ENCODE results near the gene NHS. TPM values are rescaled to one million over a fixed set of nuclear protein-coding genes. Genes with fewer than 3 reads are reported as not detected.
A peak's percentile ranks its signal among the peaks of the same experiment; 100 is the strongest.
"Not testable (repeated sequence)": the region's sequence is repeated elsewhere in the genome, so short reads cannot be mapped to it uniquely, and the experiment has no call there.

The NHS gene
- total RNA-seq, 1 experiment from 2014 or later: 0.10 TPM

DNA sequence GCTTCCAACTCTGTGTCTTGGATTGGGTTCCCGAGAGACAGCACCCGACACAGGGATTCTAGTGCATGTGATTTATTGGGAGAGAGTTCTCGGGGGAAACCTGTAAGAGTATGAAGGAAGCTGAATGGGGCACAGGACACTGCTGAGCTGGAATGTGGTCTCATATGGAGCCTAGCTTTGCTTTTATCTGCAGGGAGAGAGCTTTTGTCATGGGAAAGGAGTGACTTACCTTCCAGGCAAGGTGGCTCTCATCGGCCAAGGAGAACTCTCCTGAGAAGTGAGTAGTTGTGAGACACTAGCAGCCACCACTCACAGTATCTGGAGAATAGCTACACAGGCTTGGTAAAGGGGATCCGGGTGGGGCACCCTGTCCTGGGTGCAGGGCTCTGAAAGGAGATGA is 124.5 kb downstream of the NHS start:
- H3K4me3 ChIP-seq: no peak overlapping the region
- H3K27me3 ChIP-seq: no peaks in the 10 kb centered on the region
- H3K9me3 ChIP-seq: no peaks in the 10 kb centered on the region
- no peaks in the 10 kb centered on the region for H3K36me3 ChIP-seq
- DNase-seq: no peak

DNA sequence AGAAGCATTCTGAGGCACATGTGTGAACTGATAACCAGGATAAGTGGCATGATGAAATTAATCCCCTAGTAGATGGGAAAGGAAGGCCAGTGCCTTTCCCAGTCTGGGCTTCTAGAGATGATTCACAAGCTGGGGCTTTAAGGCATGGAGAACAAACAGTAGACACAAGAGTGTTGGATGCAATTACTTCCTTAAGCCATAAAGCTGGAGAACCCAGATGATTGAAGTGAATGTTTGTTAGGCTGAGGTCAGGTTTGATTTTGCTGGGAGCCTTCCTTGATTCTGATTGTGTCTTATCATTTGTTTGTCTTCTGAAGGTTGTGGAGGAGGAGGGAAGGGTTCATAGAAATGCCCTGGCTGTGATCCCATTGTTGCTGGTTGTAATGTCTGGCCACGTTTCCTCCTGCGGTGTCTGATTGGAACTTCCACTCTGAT is 125.2 kb downstream of the NHS start:
- no peak for DNase-seq
- H3K36me3 ChIP-seq: no peaks in the 10 kb centered on the region
- no peak overlapping the region for H3K4me3 ChIP-seq
- H3K27me3 ChIP-seq: no peaks in the 10 kb centered on the region
- no peaks in the 10 kb centered on the region for H3K9me3 ChIP-seq

DNA sequence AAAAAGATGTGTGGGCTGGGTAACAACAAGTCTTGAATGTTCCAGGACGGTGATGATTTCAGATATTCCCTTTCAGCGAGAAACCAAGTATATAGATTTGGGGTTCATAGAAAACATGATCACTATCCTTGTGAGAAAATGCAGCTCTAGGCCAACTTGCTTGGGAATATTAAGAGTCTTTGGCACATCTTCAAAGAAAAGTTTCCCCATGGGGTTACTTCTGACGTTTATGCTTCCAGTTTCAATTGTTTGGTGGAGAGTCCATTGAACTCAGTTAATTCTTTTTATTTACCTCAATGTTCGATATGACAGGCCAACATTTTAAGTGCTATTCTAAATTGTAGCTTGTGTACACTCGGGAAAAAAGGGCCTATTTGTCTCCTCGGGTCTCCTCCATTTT is 126.7 kb downstream of the NHS start:
- Histone ChIP-seq H3K4me3 (no peak overlapping the region), H3K9me3 (no peaks in the 10 kb centered on the region), H3K27me3 (no peaks in the 10 kb centered on the region), H3K36me3 (no peaks in the 10 kb centered on the region)
- DNase-seq: no peak

DNA sequence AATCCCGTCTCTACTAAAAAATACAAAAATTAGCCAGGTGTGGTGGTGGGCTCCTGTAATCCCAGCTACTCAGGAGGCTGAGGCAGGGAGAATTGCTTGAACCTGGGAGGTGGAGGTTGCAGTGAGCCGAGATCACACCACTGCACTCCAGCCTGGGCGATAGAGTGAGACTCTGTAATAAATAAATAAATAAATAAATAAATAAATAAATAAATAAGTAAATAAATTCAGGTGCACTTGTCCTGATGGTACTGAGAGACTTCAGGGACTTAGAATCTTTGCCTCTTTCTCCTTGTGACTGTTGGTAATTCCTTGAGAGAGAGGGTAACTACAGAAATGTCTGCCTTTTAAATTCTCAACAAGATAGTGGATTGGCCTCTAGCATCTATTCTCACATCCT is 131.4 kb downstream of the NHS start:
- not testable (repeated sequence) for H3K36me3 ChIP-seq, H3K9me3 ChIP-seq, DNase-seq, H3K27me3 ChIP-seq, H3K4me3 ChIP-seq

DNA sequence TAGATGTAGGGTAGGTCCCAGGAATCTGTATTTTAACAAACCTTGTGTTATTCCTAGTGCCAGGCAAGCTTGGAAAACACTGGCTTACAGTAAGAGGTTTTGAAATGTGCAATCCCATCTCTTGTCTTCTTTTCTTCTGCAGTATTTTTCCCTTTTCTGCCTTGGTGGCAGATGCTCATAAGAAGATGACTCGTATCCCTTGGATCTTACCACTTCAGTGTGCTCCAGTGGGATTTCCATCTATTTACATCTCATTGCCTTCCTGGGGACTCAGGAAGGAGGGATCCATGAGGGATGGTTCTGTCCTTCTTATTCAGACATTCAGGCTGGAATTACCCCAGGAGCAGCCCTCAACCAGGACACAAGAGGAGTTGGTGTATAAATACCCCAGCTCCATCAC is 136.6 kb downstream of the NHS start:
- no peaks in the 10 kb centered on the region for H3K36me3 ChIP-seq
- no peaks in the 10 kb centered on the region for H3K9me3 ChIP-seq
- no peak for DNase-seq
- H3K27me3 ChIP-seq: no peaks in the 10 kb centered on the region
- H3K4me3 ChIP-seq: no peak overlapping the region

DNA sequence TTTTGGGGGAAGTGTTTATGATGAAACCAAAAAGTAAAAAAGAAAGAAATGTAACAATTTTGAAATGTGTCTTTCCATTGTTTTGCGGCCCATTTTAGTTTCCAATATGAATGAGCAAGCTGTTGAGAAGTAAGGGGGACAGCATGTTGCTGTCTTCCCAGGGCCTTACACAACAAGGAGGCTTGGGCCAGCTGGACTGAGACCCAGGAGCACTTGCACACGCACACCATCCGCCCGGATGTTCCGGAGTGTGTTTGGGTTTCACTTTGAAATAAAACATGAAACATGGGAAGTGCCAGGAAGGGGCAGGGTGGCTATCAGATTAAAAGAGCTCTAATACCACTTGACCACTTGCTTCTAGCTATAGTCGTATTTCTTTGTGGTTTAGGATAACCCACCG is 144.4 kb downstream of the NHS start:
- H3K27me3 ChIP-seq: no peaks in the 10 kb centered on the region
- H3K4me3 ChIP-seq: no peak overlapping the region
- H3K36me3 ChIP-seq: no peaks in the 10 kb centered on the region
- DNase-seq: no peak
- no peaks in the 10 kb centered on the region for H3K9me3 ChIP-seq

DNA sequence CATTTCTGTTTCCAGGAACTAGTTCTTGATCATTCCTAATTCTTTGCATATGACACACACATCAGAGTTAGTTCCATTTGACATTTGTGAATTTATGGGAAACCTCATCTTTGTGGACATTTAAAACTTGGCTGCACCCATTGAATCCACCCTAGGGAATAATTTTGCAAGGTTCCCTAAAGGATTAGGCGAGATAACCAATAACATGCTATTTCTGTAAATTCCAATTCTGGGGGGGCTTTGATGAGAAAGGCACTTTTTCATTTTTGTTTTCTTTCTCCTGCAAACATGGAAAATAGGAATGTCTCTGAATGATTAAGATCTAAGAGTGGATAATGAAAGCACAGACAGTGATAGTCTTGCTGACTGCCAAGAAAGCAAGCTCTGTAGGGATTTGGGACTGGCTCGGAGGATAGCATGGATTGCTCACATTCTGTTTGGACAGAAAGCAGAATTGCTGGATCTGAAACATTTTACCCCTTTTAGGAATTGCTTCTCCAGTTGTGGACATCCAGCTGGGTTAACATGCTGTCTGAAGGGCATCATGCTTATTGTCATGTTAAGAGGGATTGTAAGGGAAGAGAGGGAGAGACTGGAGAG is 145.1 kb downstream of the NHS start:
- no peak for DNase-seq
- Histone ChIP-seq H3K4me3 (no peak overlapping the region), H3K9me3 (no peaks in the 10 kb centered on the region), H3K27me3 (no peaks in the 10 kb centered on the region), H3K36me3 (no peaks in the 10 kb centered on the region)

DNA sequence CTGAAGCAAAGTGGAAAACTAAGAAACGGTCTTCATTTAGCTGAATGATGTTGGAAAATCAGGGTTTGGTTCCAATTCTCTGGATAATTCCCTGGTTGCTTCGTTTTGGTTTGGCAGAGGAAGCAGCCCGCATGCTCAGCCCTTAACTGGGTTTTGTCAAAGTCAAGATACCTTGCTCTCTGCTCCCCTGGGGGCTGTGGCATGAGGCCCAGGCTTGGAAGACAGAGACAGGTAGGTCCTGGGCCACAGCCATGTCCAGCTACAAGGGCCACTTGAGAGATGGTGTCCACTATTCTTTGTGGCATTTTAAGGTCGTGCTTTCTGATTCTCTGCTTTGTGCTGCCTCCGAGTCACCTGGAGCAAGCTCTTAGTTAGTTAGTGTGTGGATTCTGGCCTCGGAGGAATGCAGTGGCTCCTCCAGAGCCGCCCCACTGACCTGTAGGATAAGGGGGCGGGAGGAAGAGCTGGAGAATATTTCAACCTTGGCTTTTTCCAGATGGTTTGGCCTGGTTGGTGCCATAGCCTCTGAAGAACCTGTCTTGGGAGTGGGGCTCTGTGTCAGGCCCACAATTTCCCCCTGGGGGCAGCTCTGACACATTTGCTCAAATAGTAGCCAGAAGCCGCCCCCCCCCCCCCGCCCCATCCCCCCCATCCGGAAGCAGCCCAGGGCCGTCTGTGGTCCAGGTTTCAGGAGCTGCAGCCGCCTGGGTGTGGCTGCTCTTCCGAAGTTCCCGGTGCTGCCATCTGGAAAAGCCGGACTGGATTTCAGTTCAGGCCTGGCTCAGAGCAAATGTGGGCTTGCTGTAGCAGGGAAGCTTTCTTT is 147.1 kb downstream of the NHS start:
- Histone ChIP-seq H3K36me3 (no peaks in the 10 kb centered on the region), H3K4me3 (no peak overlapping the region), H3K9me3 (no peaks in the 10 kb centered on the region), H3K27me3 (no peaks in the 10 kb centered on the region)
- peak; percentile 47 for DNase-seq

DNA sequence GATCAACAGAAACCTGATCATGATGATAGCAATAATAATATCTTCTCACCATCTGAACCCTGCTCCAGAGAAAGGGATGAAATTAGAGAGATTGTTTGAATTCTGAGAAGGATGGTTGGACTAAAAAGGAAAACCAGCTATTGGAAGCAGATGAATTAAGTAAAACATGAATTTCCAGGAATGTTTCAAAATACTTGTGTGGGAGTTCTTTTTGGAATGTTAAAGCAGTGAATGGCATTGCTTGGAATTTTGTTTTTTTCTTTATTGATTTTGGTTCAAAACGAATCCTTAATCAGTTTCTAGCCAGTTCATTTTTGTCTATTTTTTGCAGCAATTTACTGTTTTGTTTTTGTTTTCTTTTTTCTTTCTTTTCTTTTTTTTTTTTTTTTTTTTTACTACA is 150.3 kb downstream of the NHS start:
- DNase-seq: no peak
- H3K27me3 ChIP-seq: no peaks in the 10 kb centered on the region
- H3K4me3 ChIP-seq: no peak overlapping the region
- H3K9me3 ChIP-seq: no peaks in the 10 kb centered on the region
- no peaks in the 10 kb centered on the region for H3K36me3 ChIP-seq

DNA sequence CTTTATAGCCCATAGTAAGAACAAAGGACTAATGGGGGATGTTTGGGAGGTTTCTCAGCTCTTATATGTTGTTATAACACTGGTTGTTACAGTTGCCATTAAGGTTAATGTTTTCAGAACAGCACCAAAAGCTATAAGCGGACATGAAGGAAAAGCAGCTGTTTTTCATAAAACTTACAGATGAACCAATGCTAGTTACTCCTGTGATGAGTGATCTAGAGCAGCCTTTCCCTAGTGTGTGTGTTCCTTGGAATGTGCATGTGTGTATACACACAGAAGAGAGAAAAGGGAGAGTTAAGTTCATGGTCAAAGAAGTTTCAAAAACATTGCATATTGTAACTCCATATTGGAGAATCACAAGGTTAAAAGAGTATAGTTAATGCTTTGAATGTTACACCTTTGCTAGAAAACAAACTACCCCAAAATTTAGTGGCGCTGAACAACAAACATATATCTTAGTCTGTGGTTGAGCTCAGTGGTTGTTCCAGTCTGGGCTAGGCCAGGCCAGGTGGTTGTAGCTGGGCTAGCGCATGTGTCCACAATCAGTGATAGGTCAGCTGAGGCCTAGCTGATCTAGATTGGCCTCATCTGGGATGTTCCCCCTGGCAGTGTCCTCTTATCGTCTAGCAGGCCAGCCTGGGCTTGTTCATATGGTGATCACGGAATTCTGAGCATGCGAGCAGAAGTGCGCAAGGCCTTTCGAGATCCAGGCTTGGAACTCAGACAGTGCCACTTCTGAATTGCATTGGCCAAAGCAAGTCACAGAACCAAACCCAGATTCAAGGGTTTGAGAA is 151.0 kb downstream of the NHS start:
- no peak for DNase-seq
- Histone ChIP-seq H3K36me3 (no peaks in the 10 kb centered on the region), H3K9me3 (no peaks in the 10 kb centered on the region), H3K27me3 (no peaks in the 10 kb centered on the region), H3K4me3 (no peak overlapping the region)

DNA sequence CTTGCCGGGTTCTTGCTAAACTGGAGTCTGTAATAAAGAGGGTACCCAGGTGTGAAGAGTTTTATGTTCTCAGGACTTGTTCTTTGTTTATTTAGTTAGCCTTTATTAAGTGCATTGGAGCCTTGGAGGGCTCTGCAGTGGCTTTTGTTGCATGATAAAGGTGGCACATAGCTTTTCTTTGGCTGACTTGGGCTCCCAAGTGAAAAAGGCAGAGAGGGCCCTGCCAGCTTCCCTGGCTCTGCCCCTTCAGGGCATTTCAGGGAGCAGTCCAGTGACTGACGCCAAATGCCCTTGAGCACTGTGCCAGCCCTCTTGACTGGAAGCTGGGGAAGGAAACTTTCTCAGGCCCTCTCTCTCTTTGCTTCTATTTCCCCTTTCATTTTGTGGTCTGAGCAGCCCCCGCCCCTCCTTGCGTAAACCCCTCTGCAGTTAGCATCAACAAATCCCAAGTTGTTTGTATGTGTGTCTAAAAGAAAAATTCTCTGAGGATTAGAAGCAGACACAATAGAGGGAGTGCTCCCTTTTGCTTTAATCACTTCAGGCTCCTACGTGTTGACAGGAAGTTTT is 152.2 kb downstream of the NHS start:
- peak; percentile 7 for DNase-seq
- no peak overlapping the region for H3K4me3 ChIP-seq
- no peaks in the 10 kb centered on the region for H3K27me3 ChIP-seq
- H3K9me3 ChIP-seq: no peaks in the 10 kb centered on the region
- no peaks in the 10 kb centered on the region for H3K36me3 ChIP-seq

DNA sequence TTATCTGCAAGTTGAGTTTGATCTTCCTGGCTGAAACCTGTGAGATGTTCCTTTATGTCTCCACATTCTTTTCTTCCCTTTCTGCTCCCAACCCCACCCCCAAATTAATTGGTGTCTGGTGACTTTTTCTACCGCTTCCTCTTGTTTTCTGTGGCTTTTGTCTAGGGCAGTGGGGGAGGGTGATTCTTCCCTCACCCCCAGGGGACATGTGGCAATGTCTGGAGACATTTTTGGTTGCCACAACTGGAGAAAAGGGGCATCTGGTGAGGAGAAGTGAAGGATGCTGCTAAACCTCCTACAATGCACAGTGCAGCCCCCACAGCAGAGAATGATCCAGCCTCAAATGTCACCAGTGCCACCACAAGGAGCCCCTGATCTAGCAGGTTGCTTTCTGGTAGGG is 152.9 kb downstream of the NHS start:
- DNase-seq: no peak
- Histone ChIP-seq H3K9me3 (no peaks in the 10 kb centered on the region), H3K4me3 (no peak overlapping the region), H3K36me3 (no peaks in the 10 kb centered on the region), H3K27me3 (no peaks in the 10 kb centered on the region)

DNA sequence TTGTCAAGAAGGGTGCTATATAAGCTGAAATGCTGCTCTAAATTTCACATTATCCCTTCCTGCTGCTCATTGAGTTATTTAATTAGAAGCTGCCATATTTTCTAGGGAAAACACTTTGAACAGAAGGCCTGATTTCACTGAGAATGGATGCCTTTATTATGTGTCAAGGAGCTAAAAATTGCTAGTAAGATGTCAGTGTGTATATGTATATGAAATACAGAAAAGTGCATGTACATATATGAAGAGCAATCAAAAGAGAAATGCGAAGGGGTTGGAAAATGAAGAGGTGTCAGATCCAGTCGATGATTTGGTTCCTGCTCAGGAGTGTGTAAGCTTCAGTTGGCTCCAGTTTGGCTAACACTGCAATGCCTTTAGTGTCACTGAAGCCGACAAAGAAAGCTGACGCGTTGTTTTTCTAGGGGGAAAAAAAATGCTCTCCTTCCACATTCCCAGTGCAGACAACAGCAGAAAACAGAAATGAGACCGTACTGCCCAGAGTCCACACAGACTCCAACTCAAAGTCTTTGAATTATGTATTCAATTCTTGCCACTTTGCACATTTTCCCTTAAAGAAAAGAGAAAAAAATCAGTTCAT is 154.2 kb downstream of the NHS start:
- no peak for DNase-seq
- Histone ChIP-seq H3K27me3 (no peaks in the 10 kb centered on the region), H3K4me3 (no peak overlapping the region), H3K9me3 (no peaks in the 10 kb centered on the region), H3K36me3 (no peaks in the 10 kb centered on the region)

DNA sequence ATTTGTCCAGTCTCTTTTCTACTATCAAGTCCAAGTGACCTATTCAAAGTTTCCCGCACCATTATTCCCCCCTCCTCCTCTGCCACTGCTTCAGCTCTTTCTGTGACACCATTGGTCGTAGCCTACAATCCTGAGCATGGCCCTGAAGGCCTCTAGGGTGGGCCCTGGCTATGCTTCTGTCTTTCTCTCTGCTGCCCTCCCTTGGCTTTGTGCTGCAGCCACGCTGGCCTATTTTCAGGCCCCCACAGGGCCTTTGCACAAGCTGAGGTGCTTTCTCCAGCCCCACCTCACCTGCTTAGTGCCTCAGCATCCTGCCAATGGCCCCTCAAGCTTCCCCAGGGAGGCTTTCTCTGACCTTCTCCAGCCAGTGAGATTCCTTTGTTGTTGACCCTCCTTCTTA is 156.5 kb downstream of the NHS start:
- H3K4me3 ChIP-seq: no peak overlapping the region
- H3K36me3 ChIP-seq: no peaks in the 10 kb centered on the region
- no peaks in the 10 kb centered on the region for H3K27me3 ChIP-seq
- no peak for DNase-seq
- no peaks in the 10 kb centered on the region for H3K9me3 ChIP-seq

DNA sequence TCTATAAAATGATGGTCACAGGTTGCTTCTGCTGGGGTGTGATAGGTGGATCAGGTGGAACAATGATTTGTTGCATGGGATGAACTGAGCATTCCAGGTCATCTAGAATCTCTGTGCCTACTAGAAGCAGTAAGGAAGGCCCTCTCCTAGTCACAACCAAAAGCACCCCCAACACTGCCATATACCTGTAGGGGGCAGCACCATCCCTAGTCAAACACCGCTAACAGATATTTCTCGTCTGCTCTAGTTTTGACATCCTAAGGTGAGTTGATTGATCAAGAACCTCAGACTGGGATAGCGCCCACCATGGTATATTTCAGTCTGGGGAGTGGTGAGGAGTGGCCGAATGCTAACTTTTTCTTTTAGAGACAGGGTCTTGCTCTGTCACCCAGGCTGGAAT is 160.2 kb downstream of the NHS start:
- peak; percentile 10 for DNase-seq
- no peak overlapping the region for H3K4me3 ChIP-seq
- H3K9me3 ChIP-seq: no peaks in the 10 kb centered on the region
- no peaks in the 10 kb centered on the region for H3K36me3 ChIP-seq
- H3K27me3 ChIP-seq: no peaks in the 10 kb centered on the region

DNA sequence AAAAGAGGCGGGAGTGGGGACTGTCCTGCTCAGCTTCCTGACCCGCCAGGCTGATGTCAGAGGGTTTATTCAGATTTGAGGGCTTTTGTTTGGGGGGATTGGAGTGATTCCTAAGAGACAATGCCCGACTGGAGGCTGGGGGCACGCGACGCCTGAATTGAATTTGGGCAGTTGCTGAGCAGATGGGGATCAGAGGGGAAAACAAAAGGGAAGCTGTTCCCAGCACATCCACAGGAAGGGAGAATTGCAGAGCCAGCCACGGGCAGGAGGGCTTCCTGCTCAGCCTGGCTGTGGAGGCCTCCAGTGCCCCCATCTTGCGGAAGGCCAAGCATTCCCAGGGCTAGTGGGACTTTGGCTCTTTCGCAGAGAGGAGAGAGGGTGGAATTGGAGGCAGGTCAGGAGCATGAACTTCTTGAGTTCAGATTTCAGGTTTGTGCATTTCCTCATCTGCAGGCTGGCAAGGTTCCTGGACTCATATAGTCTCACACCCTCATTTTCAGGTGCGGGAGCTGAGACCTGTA is 162.8 kb downstream of the NHS start:
- no peak for DNase-seq
- Histone ChIP-seq H3K36me3 (no peaks in the 10 kb centered on the region), H3K9me3 (no peaks in the 10 kb centered on the region), H3K27me3 (no peaks in the 10 kb centered on the region), H3K4me3 (no peak overlapping the region)

DNA sequence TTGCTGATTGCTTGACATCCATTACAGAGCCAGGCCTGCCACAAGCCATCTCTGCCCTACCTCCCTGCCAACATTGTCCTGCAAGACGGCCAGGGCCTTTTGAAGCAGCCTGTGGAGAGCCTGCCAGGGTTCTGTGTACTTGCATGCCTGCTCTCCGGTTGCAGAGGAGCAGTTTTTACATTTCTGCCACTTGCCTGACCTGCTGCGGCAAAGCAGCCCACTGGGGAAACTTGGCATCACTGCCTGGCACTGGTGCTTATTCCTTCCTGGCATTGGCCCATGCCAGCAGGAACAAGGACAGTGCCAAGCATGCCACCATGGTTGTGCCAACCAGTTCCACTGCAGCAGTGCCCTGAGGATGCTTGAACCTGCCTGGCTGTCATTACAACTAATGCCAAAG is 167.1 kb downstream of the NHS start:
- Histone ChIP-seq H3K36me3 (no peaks in the 10 kb centered on the region), H3K9me3 (no peaks in the 10 kb centered on the region), H3K27me3 (no peaks in the 10 kb centered on the region), H3K4me3 (no peak overlapping the region)
- DNase-seq: no peak

Measured in MG63 (cell line).